ENCODE results near the gene CDH16.
"Not testable (repeated sequence)": the region's sequence is repeated elsewhere in the genome, so short reads cannot be mapped to it uniquely, and the experiment has no call there.

Gene CDH16

DNA sequence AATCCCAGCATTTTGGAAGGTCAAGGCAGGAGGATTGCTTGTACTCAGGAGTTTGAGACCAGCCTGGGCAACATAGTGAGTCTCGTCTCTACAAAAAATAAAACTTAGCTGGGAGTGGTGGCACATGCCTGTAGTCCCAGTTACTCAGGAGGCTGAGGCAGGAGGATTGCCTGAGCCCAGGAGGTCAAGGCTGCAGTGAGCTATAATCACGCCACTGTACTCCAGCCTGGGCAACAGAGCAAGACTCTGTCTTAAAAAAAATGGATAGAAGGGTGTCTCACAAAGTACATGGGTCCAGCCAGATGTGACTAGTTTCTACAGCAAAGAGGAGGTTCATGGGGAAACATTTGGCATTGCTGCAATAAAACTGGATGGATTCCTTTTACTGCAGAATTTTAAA lies 47.3 kb downstream of the CDH16 start:
- DNase-seq: not testable (repeated sequence)

DNA sequence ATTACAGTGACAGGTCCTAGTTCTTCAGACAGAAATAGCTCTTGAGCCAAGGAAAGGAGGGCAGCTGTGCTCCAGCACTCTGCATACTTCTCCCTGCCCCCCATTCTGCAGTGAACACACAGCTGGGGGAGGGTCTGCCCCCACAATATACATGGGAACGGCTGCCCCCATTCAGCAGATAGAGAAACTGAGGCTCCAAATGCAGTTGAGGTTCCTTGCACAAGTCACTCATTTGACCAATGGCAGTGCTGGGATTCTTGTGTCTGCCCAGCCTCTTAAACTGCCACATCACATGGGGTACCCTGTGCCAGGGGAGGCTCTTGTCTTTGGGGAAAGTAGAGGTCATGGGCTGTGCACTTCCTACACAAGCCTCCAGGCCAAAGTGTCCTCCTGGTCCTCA lies 49.3 kb downstream of the CDH16 start:
- no peak for DNase-seq

DNA sequence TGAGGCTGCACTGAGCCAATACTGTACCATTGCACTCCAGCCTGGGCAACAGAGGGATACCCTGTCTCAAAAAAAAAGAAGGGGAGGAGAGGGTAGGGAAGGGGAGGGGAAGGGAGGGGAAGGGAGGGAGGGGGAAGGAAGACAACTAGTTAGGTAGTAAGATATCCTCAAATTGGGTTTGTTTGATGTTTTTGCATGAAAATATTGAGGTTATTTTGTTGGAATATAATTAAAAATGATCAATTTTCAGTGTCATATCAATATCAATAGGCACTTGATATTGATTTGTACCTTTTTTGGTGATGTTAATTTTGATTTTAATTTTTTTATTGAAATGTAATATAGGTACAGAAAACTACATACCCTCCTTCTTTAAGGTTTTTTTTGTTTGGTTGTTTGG lies 55.0 kb downstream of the CDH16 start:
- no peak for DNase-seq

DNA sequence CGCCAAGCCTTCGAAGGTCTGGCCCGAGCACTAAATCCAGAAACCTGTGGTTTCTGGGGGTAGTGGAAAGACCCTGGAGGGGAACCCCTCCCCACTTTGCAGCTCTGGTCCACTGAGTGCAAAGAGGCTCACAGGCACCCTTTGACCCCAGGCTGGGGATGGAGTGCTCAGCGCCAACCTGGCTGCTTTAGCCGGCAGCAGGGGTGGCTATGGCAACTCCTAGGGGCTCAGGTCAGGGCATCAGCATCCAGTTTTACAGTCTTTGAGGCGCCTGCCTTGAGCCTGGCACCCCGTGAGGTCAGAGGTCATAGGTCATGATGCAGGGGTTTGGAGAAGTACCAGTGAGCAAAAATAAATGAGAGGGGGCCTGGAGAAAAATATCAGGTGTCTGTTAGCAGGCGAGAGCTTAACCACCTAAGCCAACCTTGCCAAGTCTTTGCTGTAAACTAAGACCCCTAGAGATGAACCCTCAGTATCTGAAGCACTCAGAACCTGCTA lies 56.6 kb downstream of the CDH16 start:
- no peak for DNase-seq

DNA sequence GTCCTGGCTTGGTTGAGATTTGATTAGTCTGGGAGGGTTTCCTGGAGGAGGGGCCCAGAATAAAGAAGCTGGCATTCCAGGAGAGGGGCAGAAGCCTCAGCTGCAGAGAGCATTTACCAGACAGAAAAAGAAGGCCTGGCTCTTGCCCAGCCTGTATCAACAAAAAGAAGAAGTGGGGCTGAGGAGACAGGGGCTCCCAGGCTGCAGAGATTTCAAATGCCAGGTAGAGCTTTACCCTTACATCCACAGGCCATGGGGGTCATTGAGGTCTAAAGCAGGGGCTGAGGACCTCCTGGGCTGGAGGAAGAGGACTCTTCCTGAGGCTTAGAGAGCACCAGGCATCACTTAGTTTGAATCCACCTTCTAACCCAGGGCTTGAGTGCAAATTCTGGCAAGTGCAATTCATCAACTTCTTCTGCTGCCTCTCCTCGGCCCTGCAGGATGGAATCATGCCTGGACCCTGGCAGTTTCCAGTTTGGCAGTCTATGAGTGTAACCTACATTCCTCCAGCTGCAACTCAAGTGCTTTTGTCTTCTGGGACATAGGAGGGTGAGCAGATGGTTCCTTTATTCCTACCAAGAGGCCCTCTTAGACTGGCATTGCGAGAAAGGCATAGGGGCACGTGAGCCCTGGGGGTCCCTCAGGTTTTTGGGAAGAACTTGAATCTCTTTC lies 59.2 kb downstream of the CDH16 start:
- no peak for DNase-seq

DNA sequence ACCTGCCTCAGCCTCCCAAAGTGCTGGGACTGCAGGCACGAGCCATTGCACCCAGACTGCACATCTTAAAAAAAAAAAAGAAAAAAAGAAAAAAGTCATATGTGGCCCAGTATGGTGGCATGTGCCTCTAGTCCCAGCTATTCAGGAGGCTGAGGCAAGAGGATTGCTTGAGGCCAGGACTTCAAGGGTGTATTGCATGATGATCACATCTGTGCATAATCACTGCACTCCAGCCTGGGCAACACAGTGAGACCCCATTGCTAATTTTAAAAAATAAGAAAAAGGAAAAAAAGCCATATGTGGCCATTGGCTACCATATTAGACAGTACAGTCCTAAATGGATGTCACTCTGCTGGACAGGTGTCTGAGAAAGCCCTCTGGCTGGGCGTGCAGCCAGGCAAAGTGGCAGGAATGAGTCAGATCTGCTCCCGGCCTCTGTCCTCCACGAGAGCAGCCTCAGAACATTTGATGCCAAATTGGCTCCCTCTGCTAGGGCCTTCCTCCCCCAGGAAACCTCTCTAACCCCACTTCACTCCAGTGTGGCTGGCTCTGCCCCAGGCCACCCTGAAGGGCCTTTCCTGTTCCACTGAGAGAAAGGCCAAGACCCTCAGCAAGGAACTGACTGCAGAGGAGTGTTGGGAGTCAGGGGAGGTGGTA lies 59.8 kb downstream of the CDH16 start:
- peak; percentile 52 for DNase-seq

Data from NCI-H1092 treated with DMSO at 0.1 percent for 48 hours (cell line).